Left colon (tissue), 2 donors: Measurements from ENCODE around the gene SRRM2. TPM values are rescaled to one million over a fixed set of nuclear protein-coding genes. Genes with fewer than 3 reads are reported as not detected.

Experiments used
- ATAC-seq: fragments of 200-7000 bp; cut with Tn5 transposase; one replicate; pipeline ENCODE4 v1.9.1; 2020; ENCODE audit warnings: mild to moderate bottlenecking, moderate library complexity
- DNase-seq, 2 donors: peaks; one replicate each; pipeline ENCODE4 v3.0.0-alpha.2; 2020
- intact Hi-C, 2 donors: fragments of 100-400 bp; cut with DNase I in 1 of 2; cut with micrococcal nuclease in 1 of 2; formaldehyde crosslinking; loops; one replicate each; pipeline versions ENCODE4 v1.11.2 to v1.14.0; 2022; cut with DNase I, micrococcal nuclease
- total RNA-seq, 2 donors: library from RNA; stranded (reverse); fragmentation: NEBNext Ultra II Directional; extraction: Animal tissue kit (Norgen Biotek cat#: 25700); gene quantifications; one replicate each; pipeline ENCODE4 v1.2.1, GENCODE V29; 2021
- donor health status: DM: no; HTN: no; CAD: no.
- donor health status: DM: yes; HTN: yes; CAD: no.

The SRRM2 gene
- total RNA-seq, 2 donors from 2014 or later = 476 to 593 TPM

- ATAC-seq (peak; percentile 24), DNase-seq (no peak)
- intact Hi-C loops = no loop called here
Observed at GRCh38 chr16:2770057-2770951, 17.9 kb downstream of the SRRM2 start.

- DNase-seq (no peak), ATAC-seq (no peak)
- intact Hi-C loops = no loop called here
Observed at GRCh38 chr16:2771496-2772402, 19.3 kb downstream of the SRRM2 start.

- intact Hi-C loops = no loop called here
- DNase-seq (no peak), ATAC-seq (no peak)
Observed at GRCh38 chr16:2773188-2773968, 20.9 kb downstream of the SRRM2 start.

GRCh38 chr16:2774161-2774891, 21.9 kb downstream of the SRRM2 start:
- no peak for DNase-seq
- intact Hi-C loops = no loop called here
- no peak for ATAC-seq

GRCh38 chr16:2775131-2775716, 22.8 kb downstream of the SRRM2 start:
- intact Hi-C loops = no loop called here

GRCh38 chr16:2775765-2776499, 23.5 kb downstream of the SRRM2 start:
- ATAC-seq = no peak
- intact Hi-C loops = no loop called here
- no peak for DNase-seq

More at GRCh38 chr16:2775131-2775716, 22.8 kb downstream of the SRRM2 start:
- ATAC-seq (no peak), DNase-seq (no peak)

GRCh38 chr16:2776500-2777139, 24.2 kb downstream of the SRRM2 start:
- DNase-seq = peak in 1 of 2 donors; percentile 51
- peak; percentile 16 for ATAC-seq
- intact Hi-C loops = no loop called here

GRCh38 chr16:2777231-2777902, 24.9 kb downstream of the SRRM2 start, which contains the start of gene ELOB:
Gene ELOB (minus strand): TSS chr16:2777280. CDS start chr16:2777239, 41 bp downstream.
- DNase-seq (peak; percentile 82 to 91), ATAC-seq (peak; percentile 89)
- intact Hi-C loops = no loop called here

- peak; percentile 53 for ATAC-seq
- intact Hi-C loops = no loop called here
- DNase-seq = peak in 1 of 2 donors; percentile 45
Observed at GRCh38 chr16:2777903-2778629, 25.6 kb downstream of the SRRM2 start.

GRCh38 chr16:2778630-2778958, 26.2 kb downstream of the SRRM2 start:
- DNase-seq = no peak
- intact Hi-C loops = no loop called here
- ATAC-seq = no peak

GRCh38 chr16:2779151-2779920, 26.9 kb downstream of the SRRM2 start:
- intact Hi-C loops = no loop called here
- ATAC-seq (no peak), DNase-seq (no peak)

GRCh38 chr16:2779978-2780898, 27.8 kb downstream of the SRRM2 start:
- DNase-seq = no peak
- ATAC-seq = no peak
- intact Hi-C loops = no loop called here

- intact Hi-C loops = no loop called here
- DNase-seq (no peak), ATAC-seq (no peak)
Observed at GRCh38 chr16:2782583-2783351, 30.3 kb downstream of the SRRM2 start.
